ENCODE data around the gene ZFP69.

ZFP69 gene

GRCh38 chr1:40531381-40532061 lies 54.4 kb downstream of the ZFP69 start, which contains the start of gene ZNF684:
Gene ZNF684, plus strand, starts transcription at chr1:40531637. Its CDS starts 1,530 bp downstream, at chr1:40533167.
- H3K36me3 ChIP-seq (ENCODE audit: insufficient read depth, low read length): peaks cover 10% of the 10 kb centered on the region; the same call in 1 of the 2 replicates
- H3K27ac ChIP-seq (ENCODE audit: low read length): peak within 1 kb of the TSS; percentile 82
- peak within 1 kb of the TSS; percentile 79 for H3K4me2 ChIP-seq (ENCODE audit: insufficient read depth, low read length)
- H3K9me3 ChIP-seq (ENCODE audit: insufficient read depth, low read length, severe bottlenecking): no peaks in the 10 kb centered on the region
- H4K20me1 ChIP-seq (ENCODE audit: insufficient read depth, low read length): no peaks in the 10 kb centered on the region
- no peaks in the 10 kb centered on the region for H3K27me3 ChIP-seq (ENCODE audit: insufficient read depth, low read length, poor library complexity)
- peaks cover 26% of the 10 kb centered on the region for H3K4me1 ChIP-seq (ENCODE audit: insufficient read depth, low read length)
- peak within 1 kb of the TSS; percentile 77 for H3K9ac ChIP-seq (ENCODE audit: low read depth, low read length)
- peak; percentile 91 for DNase-seq
- peak within 1 kb of the TSS; percentile 79 to 90 for H3K4me3 ChIP-seq (ENCODE audit: low read depth in 1 of 2, low read length in 2 of 2)
- TF ChIP-seq EZH2 (IDR thresholded peaks at IDR 0.05; ENCODE audit: borderline replicate concordance, low read depth, low read length, severe bottlenecking) (no peak), CTCF (IDR thresholded peaks at IDR 0.05; ENCODE audit: borderline replicate concordance, extremely low read depth, low read length, poor library complexity, severe bottlenecking) (no peak)
- peak within 1 kb of the TSS; percentile 87 for H2AFZ ChIP-seq (ENCODE audit: low read depth, low read length)
- peaks cover 12% of the 10 kb centered on the region for H3K79me2 ChIP-seq (ENCODE audit: insufficient read depth, low read length)
- peak; percentile 99 for ATAC-seq (ENCODE audit: insufficient read depth, low read depth)

- Histone ChIP-seq H4K20me1 (ENCODE audit: insufficient read depth, low read length) (no peaks in the 10 kb centered on the region), H3K4me2 (ENCODE audit: insufficient read depth, low read length) (peak overlapping the region; percentile 79), H3K27ac (ENCODE audit: low read length) (peak overlapping the region; percentile 82), H3K4me3 (ENCODE audit: low read depth in 1 of 2, low read length in 2 of 2) (peak overlapping the region; percentile 79 to 90), H3K27me3 (ENCODE audit: insufficient read depth, low read length, poor library complexity) (no peaks in the 10 kb centered on the region), H3K79me2 (ENCODE audit: insufficient read depth, low read length) (peaks cover 12% of the 10 kb centered on the region), H2AFZ (ENCODE audit: low read depth, low read length) (peak overlapping the region; percentile 87), H3K9me3 (ENCODE audit: insufficient read depth, low read length, severe bottlenecking) (no peaks in the 10 kb centered on the region), H3K9ac (ENCODE audit: low read depth, low read length) (peak overlapping the region; percentile 77), H3K36me3 (ENCODE audit: insufficient read depth, low read length) (peaks cover 10% of the 10 kb centered on the region; the same call in 1 of the 2 replicates), H3K4me1 (ENCODE audit: insufficient read depth, low read length) (peaks cover 26% of the 10 kb centered on the region)
- TF ChIP-seq EZH2 (IDR thresholded peaks at IDR 0.05; ENCODE audit: borderline replicate concordance, low read depth, low read length, severe bottlenecking): no peak
- no peak for TF ChIP-seq CTCF (IDR thresholded peaks at IDR 0.05; ENCODE audit: borderline replicate concordance, extremely low read depth, low read length, poor library complexity, severe bottlenecking)
- DNase-seq (no peak), ATAC-seq (ENCODE audit: insufficient read depth, low read depth) (no peak)
Observed at GRCh38 chr1:40532062-40532389, 54.9 kb downstream of the ZFP69 start.

- H3K27me3 ChIP-seq (ENCODE audit: insufficient read depth, low read length, poor library complexity): no peaks in the 10 kb centered on the region
- H3K27ac ChIP-seq (ENCODE audit: low read length): no peak overlapping the region
- H3K79me2 ChIP-seq (ENCODE audit: insufficient read depth, low read length): peaks cover 12% of the 10 kb centered on the region
- peak; percentile 50 for ATAC-seq (ENCODE audit: insufficient read depth, low read depth)
- H3K4me3 ChIP-seq (ENCODE audit: low read depth in 1 of 2, low read length in 2 of 2): peak overlapping the region in 1 of 2 experiments; percentile 90; a peak in 3 of 4 replicates
- TF ChIP-seq EZH2 (IDR thresholded peaks at IDR 0.05; ENCODE audit: borderline replicate concordance, low read depth, low read length, severe bottlenecking) (no peak), CTCF (IDR thresholded peaks at IDR 0.05; ENCODE audit: borderline replicate concordance, extremely low read depth, low read length, poor library complexity, severe bottlenecking) (peak; percentile 86)
- peak overlapping the region; percentile 79 for H3K4me2 ChIP-seq (ENCODE audit: insufficient read depth, low read length)
- no peaks in the 10 kb centered on the region for H3K9me3 ChIP-seq (ENCODE audit: insufficient read depth, low read length, severe bottlenecking)
- no peak overlapping the region; the same call in 1 of the 2 replicates for H2AFZ ChIP-seq (ENCODE audit: low read depth, low read length)
- H3K36me3 ChIP-seq (ENCODE audit: insufficient read depth, low read length): peaks cover 10% of the 10 kb centered on the region; the same call in 1 of the 2 replicates
- DNase-seq: peak; percentile 60
- peak overlapping the region; percentile 77; the same call in 1 of the 2 replicates for H3K9ac ChIP-seq (ENCODE audit: low read depth, low read length)
- H4K20me1 ChIP-seq (ENCODE audit: insufficient read depth, low read length): no peaks in the 10 kb centered on the region
- H3K4me1 ChIP-seq (ENCODE audit: insufficient read depth, low read length): peaks cover 26% of the 10 kb centered on the region
Observed at GRCh38 chr1:40532844-40533424, 55.8 kb downstream of the ZFP69 start.
